ENCODE data around the gene SLC16A9. TPM values are rescaled to one million over a fixed set of nuclear protein-coding genes. Genes with fewer than 3 reads are reported as not detected.

SLC16A9 gene
- total RNA-seq, 1 experiment from 2014 or later, result 4.1 TPM

- Histone ChIP-seq H2BK20ac (ENCODE audit: low read depth, low read length, poor library complexity, severe bottlenecking) (no peak overlapping the region), H2BK15ac (ENCODE audit: low read depth, low read length) (no peak overlapping the region), H3T11ph (ENCODE audit: low read length) (no peak overlapping the region), H2AK5ac (ENCODE audit: insufficient read length, low read length) (no peak overlapping the region), H2AFZ (ENCODE audit: low read length) (no peak overlapping the region), H3K23ac (ENCODE audit: insufficient read length, low read depth, low read length) (no peak overlapping the region), H4K8ac (replicated peaks; ENCODE audit: insufficient read length, low read depth, low read length) (no peak overlapping the region), H2BK5ac (ENCODE audit: insufficient read length, low read length) (no peak overlapping the region), H3K79me2 (ENCODE audit: insufficient read depth, low read length) (no peaks in the 10 kb centered on the region), H3K79me1 (ENCODE audit: insufficient read depth, low read depth, low read length, poor library complexity, severe bottlenecking) (no peaks in the 10 kb centered on the region), H2BK120ac (ENCODE audit: low read depth, low read length, poor library complexity, severe bottlenecking) (no peak overlapping the region), H4K20me1 (ENCODE audit: control insufficient read depth, insufficient read depth, insufficient read length) (no peaks in the 10 kb centered on the region), H3K9me3 (ENCODE audit: control insufficient read depth, low read depth, low read length) (no peaks in the 10 kb centered on the region), H3K56ac (ENCODE audit: insufficient read length, low read depth, low read length) (no peak overlapping the region), H3K27me3 (ENCODE audit: insufficient read depth, low read length) (no peaks in the 10 kb centered on the region; the same call in 1 of the 2 replicates), H3K23me2 (ENCODE audit: insufficient read length, low read depth, low read length, poor library complexity, severe bottlenecking) (peaks cover 18% of the 10 kb centered on the region), H3K4me2 (ENCODE audit: insufficient read depth, insufficient read length, low read length) (no peak overlapping the region), H2BK12ac (ENCODE audit: insufficient read length, low read depth, low read length) (no peak overlapping the region), H3K27ac (ENCODE audit: insufficient read length, low read depth, low read length) (no peak overlapping the region), H3K14ac (ENCODE audit: insufficient read depth, low read length) (no peak overlapping the region), H4K5ac (ENCODE audit: insufficient read length, low read depth, low read length) (no peak overlapping the region), H4K91ac (ENCODE audit: insufficient read length, low read depth, low read length) (no peak overlapping the region), H3K18ac (ENCODE audit: insufficient read length, low read depth, low read length) (no peak overlapping the region), H3K9ac (ENCODE audit: extremely low read depth, insufficient read length, low read length) (no peak overlapping the region), H3K4me1 (ENCODE audit: insufficient read depth, low read length) (no peaks in the 10 kb centered on the region), H3K4ac (ENCODE audit: low read depth, low read length) (no peak overlapping the region)
- WGBS (ENCODE audit: extremely low coverage, insufficient read length, low lambda C conversion rate), result no CpG with 5 or more reads among the region's 7 CpGs
- Mint-ChIP-seq H3K36me3 (ENCODE audit: insufficient read depth in 1 of 3, low read depth in 3 of 3) (no peaks in the 10 kb centered on the region), H3K4me3 (no peak overlapping the region), H3K27ac (no peak overlapping the region), H3K27me3 (ENCODE audit: low read depth) (peaks cover 34% of the 10 kb centered on the region), H3K9me3 (no peaks in the 10 kb centered on the region), H3K4me1 (peaks cover 9 to 12% of the 10 kb centered on the region in 2 experiments)
- DNase-seq, result no peak
- no peak for TF ChIP-seq CTCF (conservative IDR thresholded peaks at IDR 0.05)
Measured at GRCh38 chr10:59713196-59713821, 3.7 kb upstream of the SLC16A9 start.

Measured in H9 (cell line).